Panc1 (cell line): ENCODE results near the gene EXD3.

Source experiments
- CTCF ChIP-seq: fragments of 450-650 bp; IDR thresholded peaks from 2 replicates; pipeline ENCODE4 v1.5.1; 2017; ENCODE audit warnings: mild to moderate bottlenecking
- POLR2AphosphoS5 ChIP-seq: IDR thresholded peaks from 2 replicates; pipeline ENCODE4 v1.6.1; 2012; ENCODE audit warnings: mild to moderate bottlenecking, low read depth, low read length, moderate library complexity
- TCF7L2 ChIP-seq: IDR thresholded peaks from 2 replicates; pipeline ENCODE4 v1.6.1; 2011; ENCODE audit warnings: mild to moderate bottlenecking, low read depth, low read length, inconsistent platforms

- TF ChIP-seq CTCF (no peak), POLR2AphosphoS5 (no peak), TCF7L2 (no peak)
Measured at GRCh38 chr9:137268538-137269201, 154.3 kb downstream of the EXD3 start.
